ENCODE data around the gene ACAP3.

The ACAP3 gene

DNA sequence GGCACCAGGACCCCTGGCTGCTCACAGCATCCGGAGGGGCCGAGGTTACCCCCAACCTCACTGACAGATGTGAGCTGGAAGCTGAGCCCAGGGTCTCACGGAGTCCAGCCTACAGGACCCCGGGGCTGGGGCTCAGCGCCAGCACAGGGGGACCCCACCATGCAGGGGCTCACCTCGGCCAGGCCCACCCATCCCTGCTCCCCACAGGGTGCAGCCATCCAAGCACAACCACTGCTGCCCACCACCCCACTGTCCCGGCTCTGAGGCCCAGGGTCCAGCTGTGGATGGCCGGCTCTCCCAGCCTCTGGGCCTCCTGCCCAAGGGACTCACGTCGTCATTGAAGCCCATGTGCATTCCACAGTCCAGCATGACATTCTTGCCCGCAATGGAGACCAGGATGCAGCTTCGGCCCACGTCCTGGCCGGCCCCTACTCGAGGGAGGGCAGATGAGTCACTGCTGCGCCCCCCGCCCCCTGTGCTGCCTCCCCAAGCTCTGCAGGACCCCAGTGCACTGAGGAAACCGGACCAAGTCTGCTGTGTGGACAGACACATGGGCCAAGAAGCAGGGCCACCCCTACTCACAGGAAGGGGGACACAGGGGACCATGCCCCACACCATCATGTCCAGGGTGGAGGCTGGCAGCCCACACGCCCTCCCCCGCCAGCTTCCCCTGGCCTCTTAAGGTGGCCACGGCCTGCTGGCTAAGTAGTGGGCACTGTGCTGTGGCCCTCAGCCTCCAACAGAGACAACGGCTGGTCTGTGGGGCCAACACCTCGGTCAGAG lies 13.1 kb upstream of the ACAP3 start:
- H3K4me2 ChIP-seq (ENCODE audit: low read length), result no peak overlapping the region
- H3K4me3 ChIP-seq (ENCODE audit: low read length), result no peak overlapping the region
- H3K27me3 ChIP-seq (ENCODE audit: low read depth, low read length), result no peaks in the 10 kb centered on the region
- peaks cover 13% of the 10 kb centered on the region for H3K4me1 ChIP-seq (ENCODE audit: low read length)
- H3K9ac ChIP-seq (ENCODE audit: low read length), result no peak overlapping the region
- peaks cover 67% of the 10 kb centered on the region for H3K79me2 ChIP-seq (ENCODE audit: low read length)
- H3K36me3 ChIP-seq (replicated peaks; ENCODE audit: low read depth, low read length), result peaks cover 12% of the 10 kb centered on the region
- no peak overlapping the region for H2AFZ ChIP-seq (ENCODE audit: low read depth, low read length)
- TF ChIP-seq EZH2phosphoT487 (IDR thresholded peaks at IDR 0.05; ENCODE audit: low read depth), result no peak
- TF ChIP-seq, protein P1, sequence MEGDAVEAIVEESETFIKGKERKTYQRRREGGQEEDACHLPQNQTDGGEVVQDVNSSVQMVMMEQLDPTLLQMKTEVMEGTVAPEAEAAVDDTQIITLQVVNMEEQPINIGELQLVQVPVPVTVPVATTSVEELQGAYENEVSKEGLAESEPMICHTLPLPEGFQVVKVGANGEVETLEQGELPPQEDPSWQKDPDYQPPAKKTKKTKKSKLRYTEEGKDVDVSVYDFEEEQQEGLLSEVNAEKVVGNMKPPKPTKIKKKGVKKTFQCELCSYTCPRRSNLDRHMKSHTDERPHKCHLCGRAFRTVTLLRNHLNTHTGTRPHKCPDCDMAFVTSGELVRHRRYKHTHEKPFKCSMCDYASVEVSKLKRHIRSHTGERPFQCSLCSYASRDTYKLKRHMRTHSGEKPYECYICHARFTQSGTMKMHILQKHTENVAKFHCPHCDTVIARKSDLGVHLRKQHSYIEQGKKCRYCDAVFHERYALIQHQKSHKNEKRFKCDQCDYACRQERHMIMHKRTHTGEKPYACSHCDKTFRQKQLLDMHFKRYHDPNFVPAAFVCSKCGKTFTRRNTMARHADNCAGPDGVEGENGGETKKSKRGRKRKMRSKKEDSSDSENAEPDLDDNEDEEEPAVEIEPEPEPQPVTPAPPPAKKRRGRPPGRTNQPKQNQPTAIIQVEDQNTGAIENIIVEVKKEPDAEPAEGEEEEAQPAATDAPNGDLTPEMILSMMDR (IDR thresholded peaks at IDR 0.05; ENCODE audit: low read depth, low read length), result no peak
- H4K20me1 ChIP-seq (ENCODE audit: insufficient read depth, low read length), result peaks cover 27% of the 10 kb centered on the region
- no peaks in the 10 kb centered on the region for H3K9me3 ChIP-seq (ENCODE audit: insufficient read depth, low read length)
- H3K27ac ChIP-seq (ENCODE audit: low read length), result no peak overlapping the region

DNA sequence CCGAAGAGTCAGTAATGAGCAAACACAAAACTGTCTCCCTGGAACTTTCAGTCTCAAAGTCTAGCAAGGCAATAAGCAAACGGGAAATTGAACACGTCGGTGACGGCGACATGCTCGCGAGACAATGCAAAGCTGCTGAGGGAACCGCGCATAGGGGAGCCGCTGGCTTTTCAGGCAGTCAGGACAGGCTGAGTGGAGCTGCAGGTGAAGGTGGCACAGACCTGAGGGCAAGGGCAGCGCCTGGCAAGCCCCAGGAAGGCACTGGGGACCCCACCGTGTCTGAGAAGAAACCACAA lies 11.9 kb upstream of the ACAP3 start:
- no peak for TF ChIP-seq EZH2phosphoT487 (IDR thresholded peaks at IDR 0.05; ENCODE audit: low read depth)
- TF ChIP-seq, protein P1 (IDR thresholded peaks at IDR 0.05; ENCODE audit: low read depth, low read length), result no peak
- Histone ChIP-seq H3K27ac (ENCODE audit: low read length) (no peak overlapping the region), H3K9me3 (ENCODE audit: insufficient read depth, low read length) (no peaks in the 10 kb centered on the region), H3K79me2 (ENCODE audit: low read length) (peaks cover 56% of the 10 kb centered on the region), H3K9ac (ENCODE audit: low read length) (no peak overlapping the region), H3K4me2 (ENCODE audit: low read length) (no peak overlapping the region), H4K20me1 (ENCODE audit: insufficient read depth, low read length) (peaks cover 27% of the 10 kb centered on the region), H3K36me3 (replicated peaks; ENCODE audit: low read depth, low read length) (peaks cover 15% of the 10 kb centered on the region), H3K27me3 (ENCODE audit: low read depth, low read length) (no peaks in the 10 kb centered on the region), H3K4me3 (ENCODE audit: low read length) (no peak overlapping the region), H2AFZ (ENCODE audit: low read depth, low read length) (no peak overlapping the region), H3K4me1 (ENCODE audit: low read length) (peaks cover 7% of the 10 kb centered on the region)

DNA sequence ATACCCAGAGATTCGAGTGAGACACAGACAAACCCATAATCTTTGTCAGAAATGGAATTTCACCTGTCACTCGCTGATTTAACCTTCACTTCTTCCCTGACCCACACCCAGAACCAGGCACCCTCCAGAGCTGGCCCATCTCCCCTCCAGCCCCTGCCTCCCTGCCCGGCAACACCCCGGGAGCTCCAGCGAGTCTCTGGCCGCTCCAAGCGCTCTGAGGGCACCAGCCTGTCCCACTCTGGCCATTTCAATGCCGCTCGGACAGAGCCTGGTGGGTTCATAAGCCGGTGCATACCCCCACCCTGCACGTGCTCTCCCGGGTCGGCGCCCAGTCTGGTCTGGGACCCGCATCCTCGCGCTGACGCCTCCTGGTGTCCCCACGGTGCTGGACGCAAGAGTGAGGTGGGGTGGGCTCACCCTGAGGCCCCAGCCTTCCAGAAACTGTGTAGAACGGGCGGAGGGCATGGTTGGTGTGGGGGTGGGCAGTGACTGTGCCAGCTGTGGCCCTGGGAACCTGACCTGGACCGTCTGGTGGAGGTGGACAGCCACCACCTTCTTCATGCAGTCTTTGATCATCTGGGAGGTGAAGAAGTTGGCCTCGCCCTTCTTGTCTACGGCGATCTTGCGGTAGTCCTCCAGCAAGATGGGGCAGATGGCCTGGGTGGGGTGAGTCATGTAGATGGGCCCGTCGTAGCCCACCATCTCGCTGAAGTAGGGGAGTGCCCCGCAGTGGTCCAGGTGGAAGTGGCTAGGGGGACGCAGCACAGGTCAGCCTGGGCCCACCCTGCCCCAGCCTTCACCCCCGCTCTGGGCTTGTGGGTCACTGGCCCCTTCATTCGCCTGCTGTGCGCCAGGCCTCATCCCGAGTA lies 11.3 kb upstream of the ACAP3 start:
- H4K20me1 ChIP-seq (ENCODE audit: insufficient read depth, low read length), result peaks cover 27% of the 10 kb centered on the region
- peaks cover 18% of the 10 kb centered on the region for H3K36me3 ChIP-seq (replicated peaks; ENCODE audit: low read depth, low read length)
- H3K27me3 ChIP-seq (ENCODE audit: low read depth, low read length), result no peaks in the 10 kb centered on the region
- no peak overlapping the region for H3K9ac ChIP-seq (ENCODE audit: low read length)
- H3K27ac ChIP-seq (ENCODE audit: low read length), result no peak overlapping the region
- peaks cover 51% of the 10 kb centered on the region for H3K79me2 ChIP-seq (ENCODE audit: low read length)
- no peak overlapping the region for H3K4me3 ChIP-seq (ENCODE audit: low read length)
- no peaks in the 10 kb centered on the region for H3K9me3 ChIP-seq (ENCODE audit: insufficient read depth, low read length)
- TF ChIP-seq, protein P1 (IDR thresholded peaks at IDR 0.05; ENCODE audit: low read depth, low read length), result no peak
- TF ChIP-seq EZH2phosphoT487 (IDR thresholded peaks at IDR 0.05; ENCODE audit: low read depth), result no peak
- H3K4me2 ChIP-seq (ENCODE audit: low read length), result no peak overlapping the region
- H2AFZ ChIP-seq (ENCODE audit: low read depth, low read length), result no peak overlapping the region
- H3K4me1 ChIP-seq (ENCODE audit: low read length), result peaks cover 7% of the 10 kb centered on the region

DNA sequence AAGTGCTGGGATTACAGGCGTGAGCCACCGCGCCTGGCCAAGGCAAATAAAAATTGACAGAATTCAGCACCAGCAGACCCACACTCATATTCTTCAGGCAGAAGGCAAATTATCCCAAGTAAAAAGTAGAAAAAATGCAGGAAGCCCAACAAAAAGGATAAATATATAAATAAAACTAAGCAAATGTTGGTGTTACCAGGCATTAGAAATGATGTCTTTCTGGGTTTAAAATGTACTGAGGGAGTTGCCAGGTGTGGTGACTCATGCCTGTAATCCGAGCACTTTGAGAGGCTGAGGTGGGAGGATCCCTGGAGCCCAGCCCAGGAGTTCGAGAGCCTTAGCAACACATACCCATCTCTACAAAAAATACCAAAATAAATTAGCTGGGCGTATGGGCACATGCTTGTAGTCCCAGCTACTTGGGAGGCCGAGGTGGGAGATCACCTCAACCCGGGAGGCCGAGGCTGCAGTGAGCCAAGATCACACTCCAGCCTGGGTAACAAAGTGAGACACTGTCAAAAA lies 10.5 kb upstream of the ACAP3 start:
- H3K9ac ChIP-seq (ENCODE audit: low read length), result no peak overlapping the region
- peaks cover 2% of the 10 kb centered on the region for H3K4me1 ChIP-seq (ENCODE audit: low read length)
- TF ChIP-seq, protein P1 (IDR thresholded peaks at IDR 0.05; ENCODE audit: low read depth, low read length), result no peak
- TF ChIP-seq EZH2phosphoT487 (IDR thresholded peaks at IDR 0.05; ENCODE audit: low read depth), result no peak
- H3K9me3 ChIP-seq (ENCODE audit: insufficient read depth, low read length), result no peaks in the 10 kb centered on the region
- no peak overlapping the region for H3K4me2 ChIP-seq (ENCODE audit: low read length)
- H3K27ac ChIP-seq (ENCODE audit: low read length), result no peak overlapping the region
- H3K27me3 ChIP-seq (ENCODE audit: low read depth, low read length), result no peaks in the 10 kb centered on the region
- H3K36me3 ChIP-seq (replicated peaks; ENCODE audit: low read depth, low read length), result peaks cover 26% of the 10 kb centered on the region
- H4K20me1 ChIP-seq (ENCODE audit: insufficient read depth, low read length), result peaks cover 23% of the 10 kb centered on the region
- peaks cover 46% of the 10 kb centered on the region for H3K79me2 ChIP-seq (ENCODE audit: low read length)
- H2AFZ ChIP-seq (ENCODE audit: low read depth, low read length), result no peak overlapping the region
- H3K4me3 ChIP-seq (ENCODE audit: low read length), result no peak overlapping the region

All from OCI-LY3 (cell line).